Measurements from ENCODE around the gene METTL25B. TPM values are rescaled to one million over a fixed set of nuclear protein-coding genes. Genes with fewer than 3 reads are reported as not detected.

Gene METTL25B
- polyA plus RNA-seq, 3 donors: 27.4 to 31.1 (median 30.3) TPM

DNA sequence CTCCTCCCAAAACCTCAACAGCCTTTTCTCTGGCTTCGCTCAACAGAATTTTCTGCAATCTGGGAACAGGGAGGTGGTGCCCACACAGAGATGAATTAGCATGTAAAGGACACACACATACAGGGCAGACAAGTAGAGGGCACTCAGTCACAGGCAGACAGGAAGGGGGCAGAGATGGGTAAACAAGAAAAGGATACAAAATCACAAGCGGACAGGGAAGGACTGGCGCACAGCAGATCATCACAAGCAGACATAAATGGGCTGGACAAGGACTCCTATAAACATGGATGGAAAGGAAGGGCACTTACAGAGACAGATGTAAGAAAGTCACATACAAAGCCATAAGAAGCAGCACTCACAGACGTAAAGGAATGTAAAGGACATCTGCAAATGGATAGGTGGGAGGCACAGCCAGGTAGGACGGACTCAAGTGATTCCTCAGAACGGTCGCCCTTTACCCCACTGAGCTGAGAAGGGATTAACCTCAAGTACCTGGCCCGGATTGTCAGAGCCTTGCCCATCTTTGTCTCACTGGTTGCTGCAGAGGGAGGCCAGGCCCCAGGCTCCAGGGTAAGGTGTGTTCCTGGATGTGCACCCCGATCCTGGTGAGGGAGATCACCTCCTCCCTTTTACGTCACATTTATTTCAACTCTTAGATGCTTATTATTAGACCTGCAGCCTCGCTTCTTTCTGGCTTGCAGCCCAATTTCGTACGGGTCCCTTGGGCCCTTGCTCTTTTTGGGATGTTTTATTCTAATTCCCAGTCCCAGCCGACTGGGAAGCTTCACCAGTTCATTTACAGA lies 38.2 kb downstream of the METTL25B start:
- DNase-seq (ENCODE audit: low read depth in 3 of 3, low spot score in 2 of 3): no peak

DNA sequence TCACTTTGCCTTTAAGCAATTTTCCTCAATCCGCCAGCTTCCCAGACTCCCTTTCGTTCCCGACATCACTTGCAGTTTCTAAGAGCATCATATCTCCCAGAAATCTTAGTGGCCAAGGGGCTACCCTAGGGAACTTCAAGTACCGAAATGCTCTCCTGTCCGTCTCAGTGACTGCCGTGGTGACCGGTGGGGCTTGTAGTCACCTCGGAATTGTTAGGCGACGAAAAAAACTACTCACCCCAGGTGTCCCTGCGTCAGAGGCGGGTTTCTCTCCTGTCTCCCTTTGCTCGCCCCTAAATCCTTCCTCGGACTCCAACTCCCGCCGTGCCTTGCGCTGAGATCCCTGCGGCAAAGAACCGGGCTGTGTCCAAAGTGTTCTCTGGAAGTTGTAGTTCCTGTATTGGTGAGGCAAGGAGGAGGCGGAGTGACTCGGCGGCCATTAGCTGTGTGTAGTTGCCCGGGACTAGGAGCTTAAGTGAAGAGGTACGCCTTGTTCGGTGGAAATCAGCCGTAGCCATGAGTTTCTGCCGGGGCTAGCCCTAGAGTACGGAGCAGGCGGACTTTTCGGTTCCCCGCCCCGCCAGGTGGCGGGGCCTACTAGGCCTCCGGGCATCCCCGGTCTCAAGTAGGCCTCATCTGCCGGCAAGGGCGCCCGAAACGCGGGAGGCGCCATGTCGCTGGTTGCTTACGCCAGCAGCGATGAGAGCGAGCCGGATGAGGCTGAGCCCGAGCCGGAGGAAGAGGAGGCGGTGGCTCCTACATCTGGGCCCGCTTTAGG lies 39.0 kb downstream of the METTL25B start, which contains the start of gene PRCC:
Gene PRCC (plus strand): TSS at position 435 of the 778 bp plus-strand sequence. CDS start 237 bp downstream, at position 672.
- DNase-seq (ENCODE audit: low read depth in 3 of 3, low spot score in 2 of 3): peak; percentile 98 to 100 (median 99)

DNA sequence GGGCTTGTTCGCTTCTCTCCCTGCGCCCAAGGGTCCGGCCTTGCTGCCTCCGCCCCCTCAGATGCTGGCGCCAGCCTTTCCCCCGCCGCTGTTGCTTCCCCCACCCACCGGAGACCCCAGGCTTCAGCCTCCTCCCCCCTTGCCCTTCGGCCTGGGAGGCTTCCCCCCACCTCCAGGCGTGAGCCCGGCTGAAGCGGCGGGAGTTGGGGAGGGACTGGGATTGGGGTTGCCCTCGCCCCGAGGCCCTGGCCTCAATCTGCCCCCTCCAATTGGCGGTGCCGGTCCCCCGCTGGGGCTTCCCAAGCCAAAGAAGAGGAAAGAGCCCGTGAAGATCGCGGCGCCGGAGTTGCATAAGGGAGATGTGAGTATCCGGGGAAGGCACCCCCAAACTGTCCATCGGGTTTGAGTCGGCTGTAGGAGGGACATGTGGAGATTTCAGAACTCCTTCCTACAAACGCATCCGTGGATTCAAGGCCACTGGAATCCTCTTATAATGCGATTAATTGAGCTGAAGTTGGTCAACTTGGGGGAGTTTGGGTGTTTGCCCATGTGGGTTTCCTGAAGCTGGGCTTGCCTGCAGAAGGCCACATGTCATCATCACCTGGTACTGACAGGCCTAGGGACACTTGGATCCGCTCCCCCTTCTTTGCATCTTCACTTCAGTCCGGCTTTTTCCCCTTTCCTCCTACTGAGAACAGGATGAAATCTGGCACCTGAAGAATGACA lies 39.8 kb downstream of the METTL25B start:
- no peak for DNase-seq (ENCODE audit: low read depth in 3 of 3, low spot score in 2 of 3)

- DNase-seq (ENCODE audit: low read depth in 3 of 3, low spot score in 2 of 3): no peak
Measured at GRCh38 chr1:156768610-156769295, 40.5 kb downstream of the METTL25B start.

DNA sequence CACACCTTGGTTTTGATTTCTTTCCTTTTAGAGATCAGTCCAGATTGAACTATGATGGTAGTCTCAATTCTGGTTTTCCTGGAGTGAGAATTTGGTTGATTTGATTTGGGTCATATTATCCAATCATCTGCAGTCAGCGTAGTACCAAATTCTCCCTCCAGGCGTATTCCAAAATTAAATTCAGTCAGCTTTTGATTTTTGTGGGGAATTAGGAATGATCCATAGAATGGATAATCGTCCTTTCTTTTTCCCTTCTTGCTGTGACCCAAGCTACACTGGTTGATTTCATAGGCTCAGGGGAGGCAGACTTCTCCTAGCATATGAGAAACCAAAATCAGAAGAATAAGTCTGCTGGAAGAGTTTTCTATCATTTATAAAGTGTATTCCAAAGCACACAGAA lies 44.0 kb downstream of the METTL25B start:
- no peak for DNase-seq (ENCODE audit: low read depth in 3 of 3, low spot score in 2 of 3)

DNA sequence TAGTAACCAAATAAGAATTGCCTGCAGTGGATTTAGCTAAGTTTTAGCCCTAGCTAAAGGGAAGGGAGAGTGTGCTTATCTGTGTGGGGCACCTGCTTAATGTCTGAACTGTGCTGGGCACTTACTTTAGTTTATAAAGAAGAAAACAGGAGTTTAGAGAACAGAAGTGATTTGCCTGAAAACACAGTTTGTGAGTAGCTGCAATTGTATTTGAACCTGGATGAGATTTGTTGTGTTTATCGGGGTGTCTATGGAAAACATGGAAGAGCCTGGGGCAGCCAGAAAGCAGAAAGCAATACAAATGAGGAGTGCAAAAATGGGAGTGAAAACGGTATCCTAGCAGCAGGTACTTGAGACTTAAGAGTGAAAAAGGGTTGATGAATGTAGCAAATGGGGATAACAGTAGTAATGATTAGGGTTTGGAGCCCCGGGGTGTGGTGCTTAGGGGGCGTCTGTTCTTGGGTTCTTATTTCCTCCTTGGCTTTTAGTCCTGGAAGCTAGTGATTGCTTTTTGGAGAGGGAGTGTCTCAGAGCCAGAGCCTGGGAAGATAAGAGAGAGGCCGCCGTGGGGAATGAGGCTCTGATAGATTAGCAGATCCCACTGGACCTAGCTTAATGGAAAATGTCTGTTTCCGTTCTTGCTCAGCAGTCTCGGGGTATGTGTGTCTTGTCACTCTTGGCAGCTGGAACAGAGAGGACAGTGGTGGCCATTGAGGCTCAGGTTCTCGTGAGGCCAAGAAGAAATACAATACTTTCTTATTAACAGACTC lies 44.6 kb downstream of the METTL25B start:
- no peak for DNase-seq (ENCODE audit: low read depth in 3 of 3, low spot score in 2 of 3)

DNA sequence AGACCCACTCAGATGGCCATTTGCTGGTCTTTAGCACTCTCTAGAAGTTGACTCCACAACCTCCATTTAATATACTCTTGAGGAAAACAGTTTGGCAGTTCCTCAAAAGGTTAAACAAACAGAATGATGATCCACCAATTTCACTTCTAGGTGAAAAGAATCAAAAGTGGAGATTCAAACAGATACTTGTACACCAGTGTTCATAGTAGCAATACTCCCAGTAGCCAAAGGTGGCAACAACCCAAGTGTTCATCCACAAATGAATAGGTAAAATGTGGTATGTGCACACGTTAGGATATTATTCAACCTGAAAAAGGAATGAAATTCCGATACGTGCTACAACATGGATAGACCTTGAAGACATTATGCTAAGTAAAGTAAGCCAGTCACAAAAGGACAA lies 45.3 kb downstream of the METTL25B start:
- no peak for DNase-seq (ENCODE audit: low read depth in 3 of 3, low spot score in 2 of 3)

DNA sequence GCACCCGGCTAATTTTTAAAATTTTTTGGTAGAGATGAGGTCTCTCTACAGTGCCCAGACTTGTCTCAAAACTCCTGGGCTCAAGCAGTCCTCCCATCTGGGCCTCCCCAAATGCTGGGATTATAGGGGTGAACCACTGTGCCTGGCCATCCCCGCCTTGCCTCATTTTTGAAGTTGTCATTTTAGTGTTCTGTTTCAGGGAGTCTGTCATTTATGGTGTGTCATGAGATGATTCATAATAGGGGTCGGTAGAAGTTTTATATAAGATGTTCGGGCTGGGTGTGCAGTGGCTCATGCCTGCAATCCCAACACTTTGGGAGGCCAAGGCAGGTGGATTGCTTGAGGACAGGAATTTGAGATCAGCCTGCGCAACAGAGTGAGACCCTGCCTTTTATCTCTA lies 47.5 kb downstream of the METTL25B start:
- DNase-seq (ENCODE audit: low read depth in 3 of 3, low spot score in 2 of 3): no peak

GRCh38 chr1:156776942-156777341 lies 48.7 kb downstream of the METTL25B start:
- no peak for DNase-seq (ENCODE audit: low read depth in 3 of 3, low spot score in 2 of 3)

DNA sequence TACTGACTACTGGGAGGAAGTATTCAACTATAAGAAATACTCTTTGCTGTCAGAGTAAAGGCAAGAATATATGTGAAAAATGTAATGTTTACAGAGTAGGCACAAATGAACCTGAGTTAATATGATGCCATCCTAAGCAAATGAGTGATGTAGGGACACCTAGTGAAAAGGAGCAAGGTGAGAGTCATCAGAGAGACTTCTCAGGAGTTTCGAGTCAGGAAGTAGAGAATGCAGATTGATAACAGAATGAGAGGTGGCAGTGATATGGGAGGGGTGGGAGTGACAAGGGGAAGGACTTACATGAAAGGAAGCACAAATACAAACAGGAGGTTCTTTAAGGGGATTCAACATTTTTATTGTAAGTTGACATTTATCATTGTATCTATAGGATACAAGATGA lies 49.3 kb downstream of the METTL25B start:
- DNase-seq (ENCODE audit: low read depth in 3 of 3, low spot score in 2 of 3): no peak

DNA sequence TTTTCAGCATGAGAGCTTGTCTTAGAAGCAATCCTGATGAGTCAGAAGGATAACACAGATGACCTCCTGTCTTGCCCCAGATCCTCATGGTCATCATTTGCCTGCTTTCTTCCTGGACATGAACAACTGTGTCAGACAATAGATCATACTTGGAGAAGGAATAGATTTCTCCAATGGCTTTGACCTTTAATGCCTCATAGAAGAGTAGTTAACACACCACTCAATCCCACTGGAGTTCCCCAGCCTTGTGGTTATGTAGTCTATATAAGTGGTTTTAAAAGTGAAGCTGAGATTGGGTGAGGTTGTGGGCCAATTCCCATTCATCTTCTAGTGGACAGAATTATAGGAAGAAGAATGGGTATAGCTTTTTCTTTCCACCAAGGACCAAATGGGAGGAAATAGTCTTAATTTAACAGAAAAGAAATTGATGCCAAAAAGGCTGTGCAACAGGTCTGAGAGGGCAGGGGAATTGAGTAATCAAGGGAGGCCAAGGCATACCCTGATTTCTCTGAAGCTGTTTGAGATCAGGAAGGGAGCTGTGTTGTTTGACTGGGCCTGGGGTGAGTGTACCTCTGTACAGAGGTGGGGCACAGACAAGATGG lies 53.4 kb downstream of the METTL25B start:
- DNase-seq (ENCODE audit: low read depth in 3 of 3, low spot score in 2 of 3): no peak

GRCh38 chr1:156785458-156785857 lies 57.2 kb downstream of the METTL25B start:
- no peak for DNase-seq (ENCODE audit: low read depth in 3 of 3, low spot score in 2 of 3)

Other genes with a start within 250 kb of the METTL25B start
- 10 to 100 TPM; 18.4 to 21.2 (median 19.6) TPM for gene MEF2D, start 227.7 kb upstream of the METTL25B start, polyA plus RNA-seq (ENCODE audit: insufficient read length in 3 of 3)
- gene IQGAP3, start 155.9 kb upstream of the METTL25B start, polyA plus RNA-seq (ENCODE audit: insufficient read length in 3 of 3): 10 to 100 TPM in 2 of 3 donors, 1 to 10 TPM in 1; 9.7 to 11.7 (median 11.3) TPM
- 1 to 10 TPM in 1 of 3 donors, under 1 TPM in 2; 0.78 to 1.2 (median 0.99) TPM for gene TTC24, start 148.7 kb upstream of the METTL25B start, polyA plus RNA-seq (ENCODE audit: insufficient read length in 3 of 3)
- gene NAXE, start 136.7 kb upstream of the METTL25B start, polyA plus RNA-seq (ENCODE audit: insufficient read length in 3 of 3): 10 to 100 TPM; 75.4 to 80.4 (median 80.3) TPM
- 10 to 100 TPM; 35.3 to 41.2 (median 36.8) TPM for gene GPATCH4, start 127.0 kb upstream of the METTL25B start, polyA plus RNA-seq (ENCODE audit: insufficient read length in 3 of 3)
- gene HAPLN2, start 109.1 kb upstream of the METTL25B start, polyA plus RNA-seq (ENCODE audit: insufficient read length in 3 of 3): under 1 TPM in 2 of 3 donors, not detected in 1; 0.13 to 0.32 TPM
- under 1 TPM; 0.11 to 0.29 (median 0.28) TPM for gene BCAN, start 86.4 kb upstream of the METTL25B start, polyA plus RNA-seq (ENCODE audit: insufficient read length in 3 of 3)
- 100 to 1,000 TPM; 164 to 179 (median 169) TPM for gene NES, start 51.1 kb upstream of the METTL25B start, polyA plus RNA-seq (ENCODE audit: insufficient read length in 3 of 3)
- 10 to 100 TPM; 78.4 to 87.5 (median 86.4) TPM for gene CRABP2, start 22.9 kb upstream of the METTL25B start, polyA plus RNA-seq (ENCODE audit: insufficient read length in 3 of 3)
- 10 to 100 TPM; 39.9 to 49.2 (median 44.6) TPM for gene ISG20L2, start 297 bp downstream of the METTL25B start, polyA plus RNA-seq (ENCODE audit: insufficient read length in 3 of 3)
- gene MRPL24, start 12.6 kb downstream of the METTL25B start, polyA plus RNA-seq (ENCODE audit: insufficient read length in 3 of 3): 10 to 100 TPM; 73.5 to 75.7 (median 73.7) TPM
- gene HDGF, start 23.2 kb downstream of the METTL25B start, polyA plus RNA-seq (ENCODE audit: insufficient read length in 3 of 3): 100 to 1,000 TPM; 267 to 278 (median 269) TPM
- 100 to 1,000 TPM; 106 to 121 (median 109) TPM for gene PRCC, start 39.1 kb downstream of the METTL25B start, polyA plus RNA-seq (ENCODE audit: insufficient read length in 3 of 3)
- gene SH2D2A, start 88.4 kb downstream of the METTL25B start, polyA plus RNA-seq (ENCODE audit: insufficient read length in 3 of 3): under 1 TPM; 0.37 to 0.57 (median 0.42) TPM
- gene INSRR, start 130.6 kb downstream of the METTL25B start, polyA plus RNA-seq (ENCODE audit: insufficient read length in 3 of 3): 1 to 10 TPM; 1.3 to 2.1 (median 1.7) TPM
- gene NTRK1, start 132.4 kb downstream of the METTL25B start, polyA plus RNA-seq (ENCODE audit: insufficient read length in 3 of 3): 1 to 10 TPM in 2 of 3 donors, under 1 TPM in 1; 0.67 to 1.3 (median 1.1) TPM
- gene PEAR1, start 165.2 kb downstream of the METTL25B start, polyA plus RNA-seq (ENCODE audit: insufficient read length in 3 of 3): 10 to 100 TPM; 16.7 to 19.2 (median 17.7) TPM
- gene LRRC71, start 192.2 kb downstream of the METTL25B start, polyA plus RNA-seq (ENCODE audit: insufficient read length in 3 of 3): under 1 TPM; 0.26 to 0.40 (median 0.35) TPM

Data from right renal cortex interstitium (tissue), 3 donors.